ENCODE data around the gene SYTL3.

Gene SYTL3

DNA sequence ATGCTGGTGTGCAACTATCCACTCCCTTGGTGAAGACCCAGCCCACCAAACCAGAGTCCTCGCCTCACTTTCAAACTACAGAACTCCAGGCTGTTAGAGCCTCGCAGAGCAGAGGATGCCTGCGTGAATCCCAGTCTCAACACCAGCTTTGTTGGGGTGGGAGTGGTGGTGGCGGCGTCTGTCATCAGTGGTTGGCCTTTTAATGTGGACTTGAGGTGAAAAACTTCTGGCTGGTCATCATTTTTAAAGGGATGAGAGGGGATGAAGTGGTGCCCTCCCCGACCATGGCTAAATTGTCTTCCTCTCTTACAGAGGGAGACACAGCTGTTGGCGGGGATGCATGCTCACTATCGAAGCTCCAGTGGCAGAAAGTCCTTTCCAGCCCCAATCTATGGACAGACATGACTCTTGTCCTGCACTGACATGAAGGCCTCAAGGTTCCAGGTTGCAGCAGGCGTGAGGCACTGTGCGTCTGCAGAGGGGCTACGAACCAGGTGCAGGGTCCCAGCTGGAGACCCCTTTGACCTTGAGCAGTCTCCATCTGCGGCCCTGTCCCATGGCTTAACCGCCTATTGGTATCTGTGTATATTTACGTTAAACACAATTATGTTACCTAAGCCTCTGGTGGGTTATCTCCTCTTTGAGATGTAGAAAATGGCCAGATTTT is 114.5 kb downstream of the SYTL3 start:
- TF ChIP-seq ZNF274 (IDR thresholded peaks at IDR 0.05; ENCODE audit: low read depth, low read length): no peak

GRCh38 chr6:158764926-158765325 is 115.1 kb downstream of the SYTL3 start:
- no peak for TF ChIP-seq ZNF274 (IDR thresholded peaks at IDR 0.05; ENCODE audit: low read depth, low read length)
- H3K4me3 ChIP-seq (ENCODE audit: low read length): no peak overlapping the region

More for the DNA sequence above, 114.5 kb downstream of the SYTL3 start:
- H3K4me3 ChIP-seq (ENCODE audit: low read length): no peak overlapping the region

- TF ChIP-seq ZNF274 (IDR thresholded peaks at IDR 0.05; ENCODE audit: low read depth, low read length): no peak
- H3K4me3 ChIP-seq (ENCODE audit: low read length): no peak overlapping the region
These were observed 115.7 kb downstream of the SYTL3 start for GRCh38 chr6:158765499-158766068.

DNA sequence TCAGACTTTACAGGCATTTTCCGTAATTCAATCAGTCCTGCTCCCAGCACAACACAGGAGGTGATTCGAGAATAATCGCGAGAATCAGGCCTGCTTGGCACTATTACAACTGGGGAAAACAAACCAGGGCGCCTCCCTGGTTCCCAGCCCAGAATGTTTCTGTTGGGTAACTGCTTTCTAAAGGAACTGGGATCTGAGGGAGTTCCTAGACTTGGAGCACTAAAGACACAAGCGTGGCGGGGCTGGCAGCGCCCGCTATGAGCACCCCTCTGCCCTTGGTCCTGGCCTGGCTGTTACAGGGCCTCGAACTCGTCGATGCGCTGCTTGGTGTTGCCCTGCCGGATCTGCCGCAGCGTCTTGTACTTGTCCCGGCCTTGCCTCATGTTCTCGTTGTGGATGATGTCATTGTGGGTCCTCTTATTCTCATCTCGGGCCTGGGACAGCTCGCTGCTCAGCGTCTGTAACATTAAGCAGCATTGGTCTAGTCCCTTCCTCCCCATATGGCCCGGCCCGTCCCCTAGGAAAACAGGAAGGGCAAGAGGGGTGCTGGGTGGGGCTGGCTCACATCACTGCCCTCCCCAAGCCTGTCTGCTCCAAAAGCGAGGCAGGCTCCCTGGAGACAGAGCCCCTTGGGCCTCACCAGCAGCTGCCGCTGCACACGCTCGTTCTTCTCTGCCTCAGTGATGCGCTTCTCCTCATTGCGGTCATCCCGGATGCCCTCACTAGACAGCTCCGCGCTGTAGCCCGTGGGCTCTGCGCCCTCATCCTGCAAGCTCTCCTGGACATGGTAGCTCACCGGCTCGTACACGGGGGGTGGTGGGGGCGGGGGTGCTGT is 117.0 kb downstream of the SYTL3 start:
- no peak overlapping the region for H3K4me3 ChIP-seq (ENCODE audit: low read length)
- TF ChIP-seq ZNF274 (IDR thresholded peaks at IDR 0.05; ENCODE audit: low read depth, low read length): no peak

GRCh38 chr6:158767709-158768108 is 117.9 kb downstream of the SYTL3 start:
- H3K4me3 ChIP-seq (ENCODE audit: low read length): no peak overlapping the region
- TF ChIP-seq ZNF274 (IDR thresholded peaks at IDR 0.05; ENCODE audit: low read depth, low read length): no peak

- no peak for TF ChIP-seq ZNF274 (IDR thresholded peaks at IDR 0.05; ENCODE audit: low read depth, low read length)
- no peak overlapping the region for H3K4me3 ChIP-seq (ENCODE audit: low read length)
These were observed 118.6 kb downstream of the SYTL3 start for GRCh38 chr6:158768436-158768835.

- no peak for TF ChIP-seq ZNF274 (IDR thresholded peaks at IDR 0.05; ENCODE audit: low read depth, low read length)
These were observed 119.4 kb downstream of the SYTL3 start for GRCh38 chr6:158769234-158769770.

GRCh38 chr6:158769771-158770432 is 120.0 kb downstream of the SYTL3 start:
- no peak overlapping the region for H3K4me3 ChIP-seq (ENCODE audit: low read length)
- no peak for TF ChIP-seq ZNF274 (IDR thresholded peaks at IDR 0.05; ENCODE audit: low read depth, low read length)

More at GRCh38 chr6:158769234-158769770, 119.4 kb downstream of the SYTL3 start:
- H3K4me3 ChIP-seq (ENCODE audit: low read length): no peak overlapping the region

DNA sequence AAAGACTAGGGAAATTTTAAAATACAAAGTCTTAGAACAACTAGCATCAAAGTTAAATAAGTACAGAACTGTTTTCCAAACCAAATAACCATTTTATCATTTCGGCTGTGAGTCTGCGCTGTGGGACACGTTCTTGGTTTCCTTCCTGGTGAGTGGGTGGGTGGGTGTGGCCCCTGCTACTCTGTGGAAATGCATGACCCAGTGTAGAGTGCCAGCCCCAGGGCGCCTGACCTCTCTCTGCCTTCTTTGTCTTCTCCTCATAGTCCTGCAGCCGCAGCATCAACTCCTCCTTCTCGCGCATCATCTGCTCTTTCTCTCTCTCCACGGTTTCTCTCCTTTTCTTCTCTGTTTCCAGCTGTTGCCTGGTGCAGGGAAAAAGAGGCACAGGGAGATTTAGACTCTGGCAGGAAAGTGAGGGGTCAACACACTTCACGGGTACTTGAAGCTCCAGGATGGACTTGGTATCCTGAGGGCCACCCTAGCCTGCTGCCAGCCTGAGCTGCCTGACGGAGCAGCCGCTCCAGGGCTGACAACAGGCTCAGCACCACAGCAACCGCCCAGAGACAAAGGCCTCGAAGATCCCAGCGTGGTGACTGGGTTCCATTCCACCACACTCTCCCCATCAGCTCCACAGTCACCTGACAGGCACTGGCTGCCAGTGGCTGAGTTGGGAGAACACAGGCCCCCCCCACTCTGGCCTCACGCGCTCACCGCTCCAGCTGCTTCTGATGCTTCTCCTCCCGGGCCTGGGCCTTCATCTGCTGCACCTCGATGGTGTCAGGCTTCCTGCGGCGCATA is 120.9 kb downstream of the SYTL3 start:
- TF ChIP-seq ZNF274 (IDR thresholded peaks at IDR 0.05; ENCODE audit: low read depth, low read length): no peak
- H3K4me3 ChIP-seq (ENCODE audit: low read length): no peak overlapping the region

GRCh38 chr6:158771399-158772152 is 121.7 kb downstream of the SYTL3 start:
- TF ChIP-seq ZNF274 (IDR thresholded peaks at IDR 0.05; ENCODE audit: low read depth, low read length): no peak
- no peak overlapping the region for H3K4me3 ChIP-seq (ENCODE audit: low read length)

DNA sequence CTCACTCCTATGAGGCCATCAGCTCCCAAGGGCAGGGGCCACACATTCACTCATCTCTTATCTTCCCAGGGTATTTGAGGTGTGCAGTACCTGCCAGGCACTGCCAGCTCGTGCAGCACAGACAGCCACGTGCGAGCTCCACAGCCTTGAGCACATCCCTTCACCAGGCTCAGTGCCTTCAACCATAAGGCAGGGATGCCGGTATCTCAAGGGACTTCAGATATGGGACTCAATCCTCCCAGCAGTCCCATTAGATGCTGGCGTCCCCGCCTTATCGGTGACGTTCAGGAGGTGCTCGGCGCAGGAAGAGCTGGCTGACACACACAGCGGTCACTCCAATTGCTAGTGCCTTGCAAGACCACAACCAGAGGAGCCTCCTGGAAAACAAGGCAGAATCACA is 122.3 kb downstream of the SYTL3 start:
- no peak for TF ChIP-seq ZNF274 (IDR thresholded peaks at IDR 0.05; ENCODE audit: low read depth, low read length)
- H3K4me3 ChIP-seq (ENCODE audit: low read length): no peak overlapping the region

GRCh38 chr6:158772851-158773371 is 123.1 kb downstream of the SYTL3 start:
- no peak overlapping the region for H3K4me3 ChIP-seq (ENCODE audit: low read length)
- no peak for TF ChIP-seq ZNF274 (IDR thresholded peaks at IDR 0.05; ENCODE audit: low read depth, low read length)
